K562 (cell line): ENCODE data around the gene TIMP2. TPM values are rescaled to one million over a fixed set of nuclear protein-coding genes. Genes with fewer than 3 reads are reported as not detected.

Experiments used
- ARHGAP35 ChIP-seq: fragments of 450-650 bp; IDR thresholded peaks from 2 replicates; pipeline ENCODE4 v1.6.1; 2018; ENCODE audit not compliant: partially characterized antibody
- ETV1 ChIP-seq: fragments of 450-650 bp; conservative IDR thresholded peaks from 2 replicates; pipeline ENCODE4 v1.6.1; 2016; ENCODE audit warnings: missing genetic modification characterization, control low read depth, low read depth, missing compliant biosample characterization
- HMG20A ChIP-seq: fragments of 450-650 bp; formaldehyde crosslinking; conservative IDR thresholded peaks from 2 replicates; pipeline ENCODE4 v1.4.0; 2020; ENCODE audit warnings: mild to moderate bottlenecking, mixed read lengths
- JUND ChIP-seq, 2 experiments: IDR thresholded peaks; 2 replicates in 1 of 2; 3 replicates in 1 of 2; pipeline ENCODE4 v1.6.1; 2011; ENCODE audit warnings: borderline replicate concordance in 2 of 2, low read depth in 2 of 2, low read length in 2 of 2, improper control_type of control experiment in 1 of 2, missing biosample characterization in 1 of 2, missing genetic modification characterization in 1 of 2, missing genetic modification reagents in 1 of 2
- LARP7 ChIP-seq: fragments of 450-650 bp; IDR thresholded peaks from 2 replicates; pipeline ENCODE4 v1.6.1; 2016
- MAX ChIP-seq: sonication (generic); formaldehyde crosslinking; IDR thresholded peaks from 2 replicates; pipeline ENCODE4 v1.9.0; 2022; ENCODE audit warnings: mild to moderate bottlenecking, missing genetic modification reagents
- NCOA1 ChIP-seq: fragments of 450-650 bp; IDR thresholded peaks from 2 replicates; pipeline ENCODE4 v1.6.1; 2016; ENCODE audit warnings: low read depth
- RREB1 ChIP-seq: fragments of 250-450 bp; sonication (Bioruptor Pico); IDR thresholded peaks from 2 replicates; pipeline ENCODE4 v1.4.0; 2020
- SMAD1 ChIP-seq: fragments of 150-350 bp; IDR thresholded peaks from 2 replicates; pipeline ENCODE4 v1.6.1; 2014; ENCODE audit warnings: low read length, low read depth; ENCODE audit not compliant: partially characterized antibody
- TEAD2 ChIP-seq: fragments of 450-650 bp; IDR thresholded peaks from 2 replicates; pipeline ENCODE4 v1.6.1; 2016; ENCODE audit warnings: missing genetic modification characterization, control low read depth, missing compliant biosample characterization
- ZBTB40 ChIP-seq, 2 experiments: fragments of 450-650 bp in 1 of 2; sonication (generic) in 1 of 2; formaldehyde crosslinking in 1 of 2; IDR thresholded peaks; 2 replicates each; pipeline versions ENCODE4 v1.7.1 to v1.9.0; 2016 to 2022; ENCODE audit warnings: inconsistent platforms in 1 of 2, mild to moderate bottlenecking in 1 of 2, missing genetic modification reagents in 1 of 2
- ZNF224 ChIP-seq: sonication (generic); formaldehyde crosslinking; IDR thresholded peaks from 2 replicates; pipeline ENCODE4 v1.8.0; 2022; ENCODE audit warnings: mild to moderate bottlenecking, missing genetic modification reagents
- ZNF644 ChIP-seq: fragments of 200-800 bp; sonication (Bioruptor generic); IDR thresholded peaks from 2 replicates; pipeline ENCODE4 v1.6.1; 2016; ENCODE audit warnings: low read depth, missing genetic modification characterization, missing compliant biosample characterization
- polyA plus RNA-seq, 8 experiments: library from polyadenylated mRNA; depleted of rRNA in 4 of 8; stranded (reverse) in 5 of 8; unstranded in 3 of 8; fragments of >200 nt; fragmentation: Nextera tagmentation in 2 of 8; fragmentation: Illumina TruSeq in 1 of 8; extraction: Ambion mirVana in 2 of 8; extraction: Trizol in 1 of 8; gene quantifications; 2 replicates each; pipeline versions ENCODE4 v1.2.1 to v1.2.3, GENCODE V29; 2011 to 2014; ENCODE audit warnings: inconsistent platforms in 1 of 8, missing spikeins in 1 of 8
- total RNA-seq, 7 experiments: library from RNA; depleted of rRNA in 6 of 7; stranded (reverse); fragments of >200 nt in 6 of 7; fragmentation: Illumina TruSeq in 2 of 7; extraction: Trizol in 2 of 7; gene quantifications; 2 replicates each; pipeline versions ENCODE4 v1.2.1 to v1.2.3, GENCODE V29; 2011 to 2021; ENCODE audit warnings: low replicate concordance in 1 of 7

TIMP2 gene
- total and polyA plus RNA-seq, 9 of the 15 experiments (the other 6 are each of a cell fraction or from before 2014, with no cell fraction given) = 0.55 TPM; not detected in 8

GRCh38 chr17:78883089-78883532 lies 42.1 kb downstream of the TIMP2 start (continued):
- TF ChIP-seq RREB1 (CRISPR knock-in tag) (no peak), SMAD1 (no peak), LARP7 (no peak), ARHGAP35 (no peak), ZNF224 (no peak), TEAD2 (tag) (peak; percentile 66), ETV1 (peak; percentile 70), ZNF644 (tag) (0 out of 2 replicates have a peak, but pooled peaks have one; percentile 28), HMG20A (CRISPR knock-in tag) (no peak), ZBTB40 (IDR thresholded peaks at IDR 0.05) (peak; percentile 74; the same call in 1 of the 2 replicates), ZBTB40 (CRISPR knock-in tag; IDR thresholded peaks at IDR 0.05) (no peak), MAX (CRISPR knock-in tag) (no peak), JUND (IDR thresholded peaks at IDR 0.05; ENCODE audit: borderline replicate concordance, low read depth, low read length) (peak; percentile 72), JUND (tag; IDR thresholded peaks at IDR 0.05; ENCODE audit: borderline replicate concordance, low read depth, low read length) (peak; percentile 57; the same call in 1 of the 3 replicates), NCOA1 (no peak)
